WTC11 (cell line): ENCODE measurements around the gene SCAI.

Source experiments
- CDX4 ChIP-seq: fragments of 250-450 bp; sonication (Bioruptor Pico); IDR thresholded peaks from 2 replicates; pipeline ENCODE4 v1.9.0; 2021; ENCODE audit warnings: moderate library complexity, mild to moderate bottlenecking, inconsistent platforms, borderline replicate concordance
- CTCF ChIP-seq: fragments of 200-600 bp; IDR thresholded peaks from 2 replicates; pipeline ENCODE4 v1.8.0; 2022; ENCODE audit warnings: antibody characterized with exemption
- JUN ChIP-seq: sonication (generic); formaldehyde crosslinking; IDR thresholded peaks from 2 replicates; pipeline ENCODE4 v1.8.0; 2023; ENCODE audit warnings: mild to moderate bottlenecking, missing genetic modification reagents
- ZNF138 ChIP-seq: sonication (generic); formaldehyde crosslinking; conservative IDR thresholded peaks from 2 replicates; pipeline ENCODE4 v1.8.1; 2022; ENCODE audit warnings: mild to moderate bottlenecking, moderate library complexity, missing genetic modification reagents
- ZNF281 ChIP-seq: sonication (generic); formaldehyde crosslinking; IDR thresholded peaks from 2 replicates; pipeline ENCODE4 v1.8.0; 2023; ENCODE audit warnings: mild to moderate bottlenecking, missing genetic modification reagents
- TF ChIP-seq, protein P1 (sequence below): sonication (generic); formaldehyde crosslinking; IDR thresholded peaks from 2 replicates; pipeline ENCODE4 v1.8.1; 2022; ENCODE audit warnings: low read depth, mild to moderate bottlenecking, moderate library complexity, missing genetic modification reagents, borderline replicate concordance

DNA sequence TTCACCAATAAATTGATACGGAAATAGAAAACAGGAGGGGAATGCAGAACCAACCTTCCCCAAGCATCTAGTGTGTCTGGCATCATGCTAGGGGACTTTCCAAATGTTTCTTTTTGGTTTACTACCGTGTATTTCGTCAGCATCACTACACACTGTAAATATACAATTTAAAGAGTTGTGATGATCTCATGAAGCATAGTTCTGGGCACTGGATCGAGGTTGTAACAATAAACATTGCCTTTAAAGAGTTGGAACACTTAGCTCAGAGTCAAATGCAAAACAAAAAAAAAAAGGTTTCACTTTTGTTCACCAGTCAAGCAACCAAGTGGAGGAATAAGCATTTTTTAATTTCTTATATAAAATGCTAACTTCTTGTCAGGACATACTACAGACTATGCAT, 2.9 kb upstream of the SCAI start:
- no peak for TF ChIP-seq CTCF
- no peak for TF ChIP-seq JUN (CRISPR knock-in tag)
- TF ChIP-seq CDX4 (CRISPR knock-in tag), result no peak
- TF ChIP-seq, protein P1, sequence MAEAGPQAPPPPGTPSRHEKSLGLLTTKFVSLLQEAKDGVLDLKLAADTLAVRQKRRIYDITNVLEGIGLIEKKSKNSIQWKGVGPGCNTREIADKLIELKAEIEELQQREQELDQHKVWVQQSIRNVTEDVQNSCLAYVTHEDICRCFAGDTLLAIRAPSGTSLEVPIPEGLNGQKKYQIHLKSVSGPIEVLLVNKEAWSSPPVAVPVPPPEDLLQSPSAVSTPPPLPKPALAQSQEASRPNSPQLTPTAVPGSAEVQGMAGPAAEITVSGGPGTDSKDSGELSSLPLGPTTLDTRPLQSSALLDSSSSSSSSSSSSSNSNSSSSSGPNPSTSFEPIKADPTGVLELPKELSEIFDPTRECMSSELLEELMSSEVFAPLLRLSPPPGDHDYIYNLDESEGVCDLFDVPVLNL (CRISPR knock-in tag), result no peak
- no peak for TF ChIP-seq ZNF138 (CRISPR knock-in tag)
- no peak for TF ChIP-seq ZNF281 (CRISPR knock-in tag)
